Left ventricle myocardium inferior (tissue), 1 donor: ENCODE measurements around the gene NCKAP5. TPM values are rescaled to one million over a fixed set of nuclear protein-coding genes. Genes with fewer than 3 reads are reported as not detected.
A peak's percentile ranks its signal among the peaks of the same experiment; 100 is the strongest.

Source experiments
- DNase-seq: peaks from one replicate; pipeline ENCODE4 v3.0.0-alpha.2; 2020
- H3K27ac ChIP-seq: fragments of 200-600 bp; replicated peaks from 2 replicates; pipeline ENCODE4 v1.8.0; 2021
- H3K27me3 ChIP-seq: fragments of 200-600 bp; 2 replicates; pipeline ENCODE4 v1.8.0; 2021; ENCODE audit warnings: low read depth
- H3K36me3 ChIP-seq: fragments of 200-600 bp; 2 replicates; pipeline ENCODE4 v1.8.0; 2021
- H3K4me1 ChIP-seq: fragments of 200-600 bp; 2 replicates; pipeline ENCODE4 v1.8.0; 2021
- H3K4me3 ChIP-seq: fragments of 200-600 bp; 2 replicates; pipeline ENCODE4 v1.8.0; 2021; ENCODE audit warnings: mild to moderate bottlenecking, moderate library complexity
- H3K9me3 ChIP-seq: fragments of 200-600 bp; replicated peaks from 2 replicates; pipeline ENCODE4 v1.8.0; 2021
- CTCF ChIP-seq: fragments of 200-600 bp; IDR thresholded peaks from 2 replicates; pipeline ENCODE4 v1.8.0; 2021; ENCODE audit warnings: antibody characterized with exemption, mild to moderate bottlenecking, borderline replicate concordance
- intact Hi-C: fragments of 100-400 bp; cut with micrococcal nuclease; formaldehyde crosslinking; loops from one replicate; pipeline ENCODE4 v1.11.0; 2022
- total RNA-seq: library from RNA; stranded (reverse); fragmentation: NEBNext Ultra II Directional; extraction: Animal tissue kit (Norgen Biotek cat#: 25700); gene quantifications from one replicate; pipeline ENCODE4 v1.2.1, GENCODE V29; 2021
- donor health status: DM: no; HTN: yes; CAD: no; lungs with severe emphysema.

The NCKAP5 gene
- total RNA-seq, 1 donor from 2014 or later: 6.0 TPM

GRCh38 chr2:133434959-133435668 is 133.1 kb downstream of the NCKAP5 start:
- Histone ChIP-seq H3K4me3 (no peak overlapping the region), H3K9me3 (no peaks in the 10 kb centered on the region), H3K36me3 (no peaks in the 10 kb centered on the region), H3K4me1 (peaks cover 22% of the 10 kb centered on the region), H3K27me3 (no peaks in the 10 kb centered on the region), H3K27ac (peak overlapping the region; percentile 54)
- DNase-seq: peak; percentile 43
- TF ChIP-seq CTCF: peak; percentile 47
- intact Hi-C loops: no loop called here

GRCh38 chr2:133433455-133434451 is 134.5 kb downstream of the NCKAP5 start:
- no peaks in the 10 kb centered on the region for H3K27me3 ChIP-seq
- H3K27ac ChIP-seq: no peak overlapping the region
- H3K4me1 ChIP-seq: peaks cover 22% of the 10 kb centered on the region
- no peak for DNase-seq
- TF ChIP-seq CTCF: no peak
- intact Hi-C loops: no loop called here
- H3K4me3 ChIP-seq: no peak overlapping the region
- no peaks in the 10 kb centered on the region for H3K36me3 ChIP-seq
- H3K9me3 ChIP-seq: peaks cover 10% of the 10 kb centered on the region

GRCh38 chr2:133432778-133433177 is 135.5 kb downstream of the NCKAP5 start:
- H3K27me3 ChIP-seq: no peaks in the 10 kb centered on the region
- no peak overlapping the region for H3K4me3 ChIP-seq
- peaks cover 18% of the 10 kb centered on the region for H3K4me1 ChIP-seq
- peaks cover 10% of the 10 kb centered on the region for H3K9me3 ChIP-seq
- DNase-seq: no peak
- no peak for TF ChIP-seq CTCF
- no peak overlapping the region for H3K27ac ChIP-seq
- H3K36me3 ChIP-seq: no peaks in the 10 kb centered on the region
- intact Hi-C loops: no loop called here

GRCh38 chr2:133431289-133431688 is 137.0 kb downstream of the NCKAP5 start:
- intact Hi-C loops: no loop called here
- peaks cover 17% of the 10 kb centered on the region for H3K4me1 ChIP-seq
- H3K4me3 ChIP-seq: no peak overlapping the region
- no peaks in the 10 kb centered on the region for H3K36me3 ChIP-seq
- no peaks in the 10 kb centered on the region for H3K27me3 ChIP-seq
- no peak for DNase-seq
- peaks cover 10% of the 10 kb centered on the region for H3K9me3 ChIP-seq
- no peak for TF ChIP-seq CTCF
- no peak overlapping the region for H3K27ac ChIP-seq

GRCh38 chr2:133426791-133427190 is 141.5 kb downstream of the NCKAP5 start:
- H3K27me3 ChIP-seq: no peaks in the 10 kb centered on the region
- DNase-seq: no peak
- H3K9me3 ChIP-seq: peaks cover 10% of the 10 kb centered on the region
- TF ChIP-seq CTCF: no peak
- H3K4me1 ChIP-seq: peaks cover 13% of the 10 kb centered on the region
- no peak overlapping the region for H3K27ac ChIP-seq
- H3K4me3 ChIP-seq: no peak overlapping the region
- H3K36me3 ChIP-seq: no peaks in the 10 kb centered on the region
- intact Hi-C loops: no loop called here
